ENCODE data around the gene HEPHL1.
"Not testable (repeated sequence)": the region's sequence is repeated elsewhere in the genome, so short reads cannot be mapped to it uniquely, and the experiment has no call there.

HEPHL1 gene

DNA sequence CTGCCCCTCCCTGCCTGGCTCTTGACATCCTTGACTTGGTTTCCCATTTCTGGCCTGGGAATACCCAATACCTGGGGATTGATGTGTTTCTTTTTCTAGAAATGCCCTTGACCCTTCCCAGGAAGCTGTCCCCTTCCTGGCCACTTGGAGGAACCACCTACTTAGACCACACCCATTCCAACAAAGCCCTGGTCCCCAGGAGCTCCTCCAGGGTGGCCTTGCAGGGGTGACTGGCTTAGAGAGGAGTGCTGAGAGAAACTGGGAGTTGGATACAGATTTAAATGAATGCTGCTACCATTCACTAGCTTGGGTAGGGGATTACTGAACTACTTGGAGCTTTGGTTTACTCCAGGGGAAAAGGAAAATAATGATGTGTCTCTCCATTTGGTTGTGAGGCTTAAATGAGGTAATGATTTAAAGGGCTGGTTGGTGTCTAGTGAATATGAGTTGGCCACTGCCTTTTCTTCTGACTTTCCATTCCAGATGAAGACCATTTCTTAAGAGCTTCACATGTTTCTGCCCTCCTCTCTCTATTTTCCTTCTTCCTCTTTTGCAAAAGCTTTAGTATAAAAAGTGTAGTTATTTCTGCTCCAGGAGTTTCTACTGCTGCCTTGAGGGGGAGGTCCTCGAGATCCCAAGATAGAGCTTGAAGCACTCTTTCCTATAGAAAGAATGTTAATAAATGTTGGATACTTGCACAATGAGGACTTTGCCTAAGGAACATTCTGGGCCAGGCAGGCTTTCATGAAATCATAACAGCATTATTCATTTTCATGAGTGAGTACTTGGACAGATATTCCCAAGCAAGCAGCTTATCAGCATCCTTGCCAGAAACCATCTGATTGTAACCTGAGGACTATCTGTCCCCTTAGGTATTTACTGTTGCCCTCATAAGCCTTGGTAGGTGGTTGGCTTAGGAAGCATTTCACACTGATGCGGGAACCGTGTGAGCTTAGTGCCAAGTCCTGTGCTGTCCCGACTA, 129.8 kb downstream of the HEPHL1 start:
- peaks cover 45% of the 10 kb centered on the region for H3K4me1 ChIP-seq (ENCODE audit: control insufficient read depth, insufficient read depth, low read length)
- H3K27ac ChIP-seq (ENCODE audit: low read depth, low read length), result no peak overlapping the region
- H3K36me3 ChIP-seq (ENCODE audit: control insufficient read depth, insufficient read depth, low read length), result peaks cover 20% of the 10 kb centered on the region
- H3K9me3 ChIP-seq (ENCODE audit: control insufficient read depth, insufficient read depth, low read length), result no peaks in the 10 kb centered on the region
- H3K27me3 ChIP-seq (ENCODE audit: control insufficient read depth, insufficient read depth, low read length), result no peaks in the 10 kb centered on the region
- H3K4me3 ChIP-seq (ENCODE audit: low read depth, low read length), result no peak overlapping the region
- H3K9ac ChIP-seq (ENCODE audit: low read depth, low read length), result no peak overlapping the region

DNA sequence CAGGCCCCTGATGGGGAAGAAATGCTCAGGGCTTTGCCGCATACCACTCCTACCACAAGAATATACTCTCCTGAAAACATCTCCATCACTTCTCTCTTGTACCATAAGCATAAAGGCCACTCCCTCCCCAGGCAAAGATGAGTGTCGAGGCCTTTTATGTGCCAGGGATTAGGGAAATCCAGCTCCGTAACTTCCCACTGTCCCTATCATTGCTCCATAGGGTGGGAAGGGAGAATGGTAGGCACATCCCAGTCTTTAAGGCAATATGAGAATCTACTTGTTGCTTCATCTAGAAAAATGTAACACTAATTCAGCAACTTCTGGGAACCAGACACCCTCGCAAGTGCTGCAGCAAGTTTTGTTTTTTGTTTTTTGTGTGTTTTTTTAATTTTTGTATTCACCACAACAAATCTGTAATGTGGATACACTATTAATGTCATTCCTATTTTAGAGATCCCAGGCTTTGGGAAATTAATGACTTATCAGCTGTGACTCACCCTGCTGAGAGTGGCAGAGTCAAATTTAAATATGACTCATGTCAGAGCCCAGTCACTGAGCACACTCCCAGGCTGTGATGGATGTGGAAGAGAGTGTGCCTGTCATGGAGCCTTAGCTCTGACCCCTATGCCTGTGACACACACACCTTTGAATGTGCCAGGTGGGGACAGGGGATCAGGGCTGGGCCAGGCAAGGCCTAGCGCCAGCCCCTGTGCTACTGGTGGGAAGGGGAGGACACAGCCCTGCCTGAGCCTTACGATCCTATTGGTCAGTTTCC, 130.9 kb downstream of the HEPHL1 start:
- peaks cover 45% of the 10 kb centered on the region for H3K4me1 ChIP-seq (ENCODE audit: control insufficient read depth, insufficient read depth, low read length)
- H3K27ac ChIP-seq (ENCODE audit: low read depth, low read length), result peak overlapping the region; percentile 54
- no peak overlapping the region for H3K4me3 ChIP-seq (ENCODE audit: low read depth, low read length)
- H3K27me3 ChIP-seq (ENCODE audit: control insufficient read depth, insufficient read depth, low read length), result no peaks in the 10 kb centered on the region
- H3K36me3 ChIP-seq (ENCODE audit: control insufficient read depth, insufficient read depth, low read length), result peaks cover 25% of the 10 kb centered on the region
- no peaks in the 10 kb centered on the region for H3K9me3 ChIP-seq (ENCODE audit: control insufficient read depth, insufficient read depth, low read length)
- H3K9ac ChIP-seq (ENCODE audit: low read depth, low read length), result no peak overlapping the region

DNA sequence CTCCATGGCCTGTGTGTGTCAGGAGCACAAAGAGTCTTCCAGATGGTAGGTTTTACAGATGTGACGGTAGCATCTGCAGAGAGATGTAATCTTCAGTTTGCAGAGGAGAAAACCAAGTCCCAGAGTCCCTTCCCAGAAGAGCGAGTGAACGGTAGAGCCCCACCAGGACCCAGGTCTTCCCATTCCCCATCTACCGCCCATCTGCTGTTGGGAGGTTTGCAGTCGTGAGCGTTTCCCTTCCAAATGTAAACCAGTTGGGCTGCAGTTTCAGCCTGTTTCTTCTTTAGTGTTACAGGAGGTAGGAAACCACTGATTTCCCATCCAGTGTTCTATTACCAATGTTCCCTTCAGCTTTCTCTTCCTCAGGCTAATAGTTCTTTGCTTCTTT, 131.5 kb downstream of the HEPHL1 start:
- H3K36me3 ChIP-seq (ENCODE audit: control insufficient read depth, insufficient read depth, low read length), result peaks cover 25% of the 10 kb centered on the region

DNA sequence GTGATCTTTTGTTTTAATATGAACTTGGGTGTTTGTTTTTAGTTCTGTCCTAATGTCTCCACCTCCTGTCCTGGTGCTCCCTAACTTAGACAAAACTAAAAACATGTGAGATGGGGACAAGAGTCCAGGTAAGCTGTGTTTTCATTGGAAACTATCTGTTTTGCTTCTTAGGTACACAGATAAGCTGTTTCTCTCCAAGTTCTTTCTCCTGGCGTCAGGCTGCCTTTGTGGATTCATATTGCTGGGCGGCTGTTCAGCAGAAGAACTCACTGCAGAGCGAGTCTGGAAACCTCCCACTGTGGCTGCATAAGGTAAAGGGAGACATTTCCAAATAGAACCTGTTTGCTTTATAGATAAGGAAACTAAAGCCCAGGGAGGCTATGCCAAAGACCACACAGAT, 132.2 kb downstream of the HEPHL1 start:
- Histone ChIP-seq H3K27me3 (ENCODE audit: control insufficient read depth, insufficient read depth, low read length) (no peaks in the 10 kb centered on the region), H3K36me3 (ENCODE audit: control insufficient read depth, insufficient read depth, low read length) (peaks cover 25% of the 10 kb centered on the region), H3K27ac (ENCODE audit: low read depth, low read length) (peak overlapping the region; percentile 44), H3K9ac (ENCODE audit: low read depth, low read length) (no peak overlapping the region), H3K4me3 (ENCODE audit: low read depth, low read length) (no peak overlapping the region), H3K9me3 (ENCODE audit: control insufficient read depth, insufficient read depth, low read length) (no peaks in the 10 kb centered on the region), H3K4me1 (ENCODE audit: control insufficient read depth, insufficient read depth, low read length) (peaks cover 45% of the 10 kb centered on the region)

More for the DNA sequence above, 131.5 kb downstream of the HEPHL1 start:
- Histone ChIP-seq H3K27ac (ENCODE audit: low read depth, low read length) (peak overlapping the region; percentile 44), H3K9me3 (ENCODE audit: control insufficient read depth, insufficient read depth, low read length) (no peaks in the 10 kb centered on the region), H3K4me1 (ENCODE audit: control insufficient read depth, insufficient read depth, low read length) (peaks cover 45% of the 10 kb centered on the region), H3K4me3 (ENCODE audit: low read depth, low read length) (no peak overlapping the region), H3K27me3 (ENCODE audit: control insufficient read depth, insufficient read depth, low read length) (no peaks in the 10 kb centered on the region), H3K9ac (ENCODE audit: low read depth, low read length) (no peak overlapping the region)

DNA sequence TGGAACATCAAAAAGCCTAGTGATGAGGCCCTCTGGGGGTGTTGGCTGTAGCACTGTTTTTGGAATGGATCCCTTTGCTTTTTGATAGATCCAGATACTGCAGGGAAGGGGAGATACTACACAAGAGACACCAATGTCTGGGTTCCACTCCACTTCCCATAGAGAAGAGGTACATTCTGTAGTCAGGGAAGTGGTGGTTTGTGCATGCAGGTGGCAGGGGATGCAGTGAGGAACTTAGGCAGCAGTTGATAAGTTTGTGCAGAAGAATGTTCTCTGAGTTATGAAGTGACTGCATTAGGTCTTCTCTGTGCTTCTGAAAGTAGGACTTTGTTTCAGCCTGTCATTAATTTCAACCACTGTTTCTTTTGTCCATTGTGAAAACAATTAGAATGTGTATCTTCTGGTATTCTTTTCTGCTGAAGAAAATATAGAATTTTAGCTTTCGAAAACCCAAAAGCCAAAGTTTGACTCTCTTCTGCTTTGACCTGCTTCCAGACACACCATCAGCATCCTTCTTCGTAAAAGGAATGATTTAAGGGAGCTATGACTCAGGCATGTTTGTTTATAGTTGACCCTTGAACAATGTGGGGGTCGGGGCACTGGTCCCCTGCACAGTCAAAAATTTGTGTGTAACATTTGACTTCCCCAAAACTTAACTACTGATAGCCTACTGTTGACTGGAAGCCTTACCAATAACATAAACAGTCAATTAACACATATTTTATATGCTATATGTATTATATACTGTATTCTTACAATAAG, 133.1 kb downstream of the HEPHL1 start:
- no peak overlapping the region for H3K9ac ChIP-seq (ENCODE audit: low read depth, low read length)
- peaks cover 25% of the 10 kb centered on the region for H3K36me3 ChIP-seq (ENCODE audit: control insufficient read depth, insufficient read depth, low read length)
- H3K4me1 ChIP-seq (ENCODE audit: control insufficient read depth, insufficient read depth, low read length), result peaks cover 36% of the 10 kb centered on the region
- H3K4me3 ChIP-seq (ENCODE audit: low read depth, low read length), result no peak overlapping the region
- H3K27me3 ChIP-seq (ENCODE audit: control insufficient read depth, insufficient read depth, low read length), result no peaks in the 10 kb centered on the region
- H3K9me3 ChIP-seq (ENCODE audit: control insufficient read depth, insufficient read depth, low read length), result no peaks in the 10 kb centered on the region
- H3K27ac ChIP-seq (ENCODE audit: low read depth, low read length), result no peak overlapping the region

DNA sequence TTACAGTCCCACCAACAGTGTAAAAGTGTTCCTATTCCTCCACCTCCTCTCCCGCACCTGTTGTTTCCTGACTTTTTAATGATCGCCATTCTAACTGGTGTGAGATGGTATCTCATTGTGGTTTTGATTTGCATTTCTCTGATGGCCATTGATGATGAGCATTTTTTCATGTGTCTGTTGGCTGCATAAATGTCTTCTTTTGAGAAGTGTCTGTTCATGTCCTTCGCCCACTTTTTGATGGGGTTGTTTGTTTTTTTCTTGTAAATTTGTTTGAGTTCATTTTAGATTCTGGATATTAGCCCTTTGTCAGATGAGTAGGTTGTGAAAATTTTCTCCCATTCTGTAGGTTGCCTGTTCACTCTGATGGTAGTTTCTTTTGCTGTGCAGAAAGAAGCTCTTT, 136.2 kb downstream of the HEPHL1 start:
- H3K27me3 ChIP-seq (ENCODE audit: control insufficient read depth, insufficient read depth, low read length); H3K9ac ChIP-seq (ENCODE audit: low read depth, low read length); H3K9me3 ChIP-seq (ENCODE audit: control insufficient read depth, insufficient read depth, low read length); H3K4me1 ChIP-seq (ENCODE audit: control insufficient read depth, insufficient read depth, low read length); H3K4me3 ChIP-seq (ENCODE audit: low read depth, low read length); H3K27ac ChIP-seq (ENCODE audit: low read depth, low read length): not testable (repeated sequence)
- H3K36me3 ChIP-seq (ENCODE audit: control insufficient read depth, insufficient read depth, low read length), result peaks cover 25% of the 10 kb centered on the region

Measured in HUES48 (cell line).